DMS 273 (cell line): ENCODE measurements around the gene UBE2D2.

Experiments used
- DNase-seq: peaks from one replicate; lab custom pipeline; 2025; ENCODE audit not compliant: unreplicated experiment; lab: John Stamatoyannopoulos, UW

Gene UBE2D2

GRCh38 chr5:139671096-139671841 lies 110.1 kb downstream of the UBE2D2 start:
- DNase-seq, result no peak

- DNase-seq, result peak; percentile 77
Observed at GRCh38 chr5:139675213-139675612, 114.1 kb downstream of the UBE2D2 start.

GRCh38 chr5:139675825-139676224 lies 114.7 kb downstream of the UBE2D2 start:
- no peak for DNase-seq

- peak; percentile 54 for DNase-seq
Observed at GRCh38 chr5:139676406-139676805, 115.3 kb downstream of the UBE2D2 start.

- DNase-seq, result peak; percentile 77
Observed at GRCh38 chr5:139676951-139677735, 116.0 kb downstream of the UBE2D2 start.
